ENCODE data around the gene ISL1. TPM values are rescaled to one million over a fixed set of nuclear protein-coding genes. Genes with fewer than 3 reads are reported as not detected.

The ISL1 gene
- total RNA-seq, 1 donor from 2014 or later: 0.67 TPM

- Mint-ChIP-seq H3K4me1 (ENCODE audit: unreplicated experiment) (no peaks in the 10 kb centered on the region), H3K27ac (ENCODE audit: unreplicated experiment) (no peak overlapping the region), H3K27me3 (ENCODE audit: unreplicated experiment) (no peaks in the 10 kb centered on the region), H3K36me3 (ENCODE audit: low read depth, unreplicated experiment) (no peaks in the 10 kb centered on the region), H3K9me3 (ENCODE audit: unreplicated experiment) (no peaks in the 10 kb centered on the region), H3K4me3 (ENCODE audit: unreplicated experiment) (no peak overlapping the region)
- TF ChIP-seq CTCF (IDR thresholded peaks at IDR 0.05; ENCODE audit: unreplicated experiment): no peak
- no peak for DNase-seq (ENCODE audit: low spot score)
Measured at GRCh38 chr5:51439232-51439631, 56.0 kb downstream of the ISL1 start.

All from endothelial cell (in vitro differentiated cells).